ENCODE data around the gene HNRNPF. TPM values are rescaled to one million over a fixed set of nuclear protein-coding genes. Genes with fewer than 3 reads are reported as not detected.
"Not testable (repeated sequence)": the region's sequence is repeated elsewhere in the genome, so short reads cannot be mapped to it uniquely, and the experiment has no call there.

The HNRNPF gene
- total RNA-seq, 1 experiment from 2014 or later, result 333 TPM

DNA sequence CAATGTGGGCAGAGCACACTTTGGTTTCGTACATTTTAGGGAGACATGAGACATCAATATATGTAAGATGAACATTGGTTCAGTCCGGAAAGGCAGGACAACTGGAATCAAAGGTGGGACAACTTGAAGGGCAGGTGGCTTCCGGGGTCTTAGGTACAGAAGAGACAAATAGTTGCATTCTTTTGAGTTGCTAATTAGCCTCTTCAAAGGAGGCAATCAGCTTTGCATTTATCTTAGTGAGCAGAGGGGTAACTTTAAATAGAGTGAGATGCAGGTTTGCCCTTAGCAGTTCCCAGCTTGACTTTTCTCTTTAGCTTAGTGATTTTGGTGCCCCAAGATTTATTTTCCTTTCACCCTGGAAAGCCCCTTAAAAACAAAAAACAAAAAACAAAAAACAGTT, 49.2 kb upstream of the HNRNPF start:
- RAD21 ChIA-PET (ENCODE audit: low non-redundant PET in 1 of 2, low total read pairs in 2 of 2, uncharacterized antibody in 2 of 2, unreplicated experiment in 2 of 2), result no interaction called here
- no peak for DNase-seq (ENCODE audit: low read depth, low spot score)

DNA sequence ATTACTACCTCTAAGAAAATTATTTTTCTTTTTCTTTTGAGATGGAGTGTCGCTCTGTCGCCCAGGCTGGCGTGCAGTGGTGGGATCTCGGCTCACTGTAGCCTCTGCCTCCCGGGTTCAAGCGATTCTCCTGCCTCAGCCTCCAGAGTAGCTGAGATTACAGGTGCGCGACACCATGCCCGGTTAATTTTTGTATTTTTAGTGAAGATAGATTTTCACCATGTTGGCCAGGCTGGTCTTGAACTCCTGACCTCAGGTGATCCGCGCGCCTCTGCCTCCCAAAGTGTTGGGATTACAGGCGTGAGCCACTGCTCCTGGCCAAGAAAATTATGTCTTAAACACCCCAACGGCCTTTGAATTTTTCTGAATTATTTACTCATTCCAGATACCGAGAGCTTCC, 47.6 kb upstream of the HNRNPF start:
- Histone ChIP-seq H3K4me2 (ENCODE audit: low read length) (peak overlapping the region; percentile 66; the same call in 1 of the 2 replicates), H3K4me1 (ENCODE audit: control insufficient read depth in 1 of 2, insufficient read depth in 2 of 2, low read length in 2 of 2) (peaks cover 9 to 14% of the 10 kb centered on the region in 2 experiments), H3K4me3 (replicated peaks in 1 of 2; ENCODE audit: low read depth in 1 of 2, low read length in 2 of 2) (0 out of 4 replicates have a peak overlapping the region, but pooled peaks of 1 of the 2 experiments have one; percentile 69), H3K79me2 (ENCODE audit: insufficient read depth, low read length) (peaks cover 10% of the 10 kb centered on the region), H3K9ac (ENCODE audit: low read length) (peak overlapping the region; percentile 85; the same call in 1 of the 2 replicates), H3K27ac (ENCODE audit: low read depth, low read length) (peak overlapping the region; percentile 81; the same call in 1 of the 2 replicates)
- intact Hi-C loops (cut with micrococcal nuclease); DNase-seq (ENCODE audit: low read depth, low spot score); H3K9me2 ChIP-seq (ENCODE audit: insufficient read depth); H3K27me3 ChIP-seq (ENCODE audit: insufficient read depth, low read length); CTCF ChIA-PET; POLR2A ChIA-PET; RAD21 ChIA-PET (ENCODE audit: low non-redundant PET in 1 of 2, low total read pairs in 2 of 2, uncharacterized antibody in 2 of 2, unreplicated experiment in 2 of 2); H3K9me3 ChIP-seq (ENCODE audit: control insufficient read depth in 1 of 2, insufficient read depth in 1 of 2, low read depth in 1 of 2, low read length in 2 of 2); BruUV-seq (replicated peaks); ATAC-seq; H4K20me1 ChIP-seq (ENCODE audit: insufficient read depth); H3K36me3 ChIP-seq (ENCODE audit: control insufficient read depth in 1 of 2, insufficient read depth in 2 of 2, low read length in 2 of 2); H2AFZ ChIP-seq (ENCODE audit: low read depth, low read length, poor library complexity, severe bottlenecking): not testable (repeated sequence)

More for the DNA sequence above, 49.2 kb upstream of the HNRNPF start:
- no peaks in the 10 kb centered on the region for H3K9me3 ChIP-seq (ENCODE audit: control insufficient read depth in 1 of 2, insufficient read depth in 1 of 2, low read depth in 1 of 2, low read length in 2 of 2)
- no peaks in the 10 kb centered on the region for H3K27me3 ChIP-seq (ENCODE audit: insufficient read depth, low read length)
- no peak overlapping the region for H3K4me3 ChIP-seq (replicated peaks in 1 of 2; ENCODE audit: low read depth in 1 of 2, low read length in 2 of 2)
- H3K4me1 ChIP-seq (ENCODE audit: control insufficient read depth in 1 of 2, insufficient read depth in 2 of 2, low read length in 2 of 2), result peaks cover 9 to 14% of the 10 kb centered on the region in 2 experiments
- TF ChIP-seq ELF1 (IDR thresholded peaks at IDR 0.05; ENCODE audit: borderline replicate concordance, low read depth) (no peak), CBX3 (IDR thresholded peaks at IDR 0.05; ENCODE audit: low read depth) (no peak), POLR2A (IDR thresholded peaks at IDR 0.05; ENCODE audit: borderline replicate concordance, extremely low read depth, insufficient read depth, insufficient read length) (no peak), POLR2AphosphoS5 (IDR thresholded peaks at IDR 0.05; ENCODE audit: low read depth, low read length) (no peak)
- TF ChIP-seq, protein P1, sequence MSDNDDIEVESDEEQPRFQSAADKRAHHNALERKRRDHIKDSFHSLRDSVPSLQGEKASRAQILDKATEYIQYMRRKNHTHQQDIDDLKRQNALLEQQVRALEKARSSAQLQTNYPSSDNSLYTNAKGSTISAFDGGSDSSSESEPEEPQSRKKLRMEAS (IDR thresholded peaks at IDR 0.05), result no peak
- TF ChIP-seq, protein P2, sequence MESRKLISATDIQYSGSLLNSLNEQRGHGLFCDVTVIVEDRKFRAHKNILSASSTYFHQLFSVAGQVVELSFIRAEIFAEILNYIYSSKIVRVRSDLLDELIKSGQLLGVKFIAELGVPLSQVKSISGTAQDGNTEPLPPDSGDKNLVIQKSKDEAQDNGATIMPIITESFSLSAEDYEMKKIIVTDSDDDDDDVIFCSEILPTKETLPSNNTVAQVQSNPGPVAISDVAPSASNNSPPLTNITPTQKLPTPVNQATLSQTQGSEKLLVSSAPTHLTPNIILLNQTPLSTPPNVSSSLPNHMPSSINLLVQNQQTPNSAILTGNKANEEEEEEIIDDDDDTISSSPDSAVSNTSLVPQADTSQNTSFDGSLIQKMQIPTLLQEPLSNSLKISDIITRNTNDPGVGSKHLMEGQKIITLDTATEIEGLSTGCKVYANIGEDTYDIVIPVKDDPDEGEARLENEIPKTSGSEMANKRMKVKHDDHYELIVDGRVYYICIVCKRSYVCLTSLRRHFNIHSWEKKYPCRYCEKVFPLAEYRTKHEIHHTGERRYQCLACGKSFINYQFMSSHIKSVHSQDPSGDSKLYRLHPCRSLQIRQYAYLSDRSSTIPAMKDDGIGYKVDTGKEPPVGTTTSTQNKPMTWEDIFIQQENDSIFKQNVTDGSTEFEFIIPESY (IDR thresholded peaks at IDR 0.05; ENCODE audit: extremely low read depth, insufficient replicate concordance, low read length), result no peak
- TF ChIP-seq, protein P3, sequence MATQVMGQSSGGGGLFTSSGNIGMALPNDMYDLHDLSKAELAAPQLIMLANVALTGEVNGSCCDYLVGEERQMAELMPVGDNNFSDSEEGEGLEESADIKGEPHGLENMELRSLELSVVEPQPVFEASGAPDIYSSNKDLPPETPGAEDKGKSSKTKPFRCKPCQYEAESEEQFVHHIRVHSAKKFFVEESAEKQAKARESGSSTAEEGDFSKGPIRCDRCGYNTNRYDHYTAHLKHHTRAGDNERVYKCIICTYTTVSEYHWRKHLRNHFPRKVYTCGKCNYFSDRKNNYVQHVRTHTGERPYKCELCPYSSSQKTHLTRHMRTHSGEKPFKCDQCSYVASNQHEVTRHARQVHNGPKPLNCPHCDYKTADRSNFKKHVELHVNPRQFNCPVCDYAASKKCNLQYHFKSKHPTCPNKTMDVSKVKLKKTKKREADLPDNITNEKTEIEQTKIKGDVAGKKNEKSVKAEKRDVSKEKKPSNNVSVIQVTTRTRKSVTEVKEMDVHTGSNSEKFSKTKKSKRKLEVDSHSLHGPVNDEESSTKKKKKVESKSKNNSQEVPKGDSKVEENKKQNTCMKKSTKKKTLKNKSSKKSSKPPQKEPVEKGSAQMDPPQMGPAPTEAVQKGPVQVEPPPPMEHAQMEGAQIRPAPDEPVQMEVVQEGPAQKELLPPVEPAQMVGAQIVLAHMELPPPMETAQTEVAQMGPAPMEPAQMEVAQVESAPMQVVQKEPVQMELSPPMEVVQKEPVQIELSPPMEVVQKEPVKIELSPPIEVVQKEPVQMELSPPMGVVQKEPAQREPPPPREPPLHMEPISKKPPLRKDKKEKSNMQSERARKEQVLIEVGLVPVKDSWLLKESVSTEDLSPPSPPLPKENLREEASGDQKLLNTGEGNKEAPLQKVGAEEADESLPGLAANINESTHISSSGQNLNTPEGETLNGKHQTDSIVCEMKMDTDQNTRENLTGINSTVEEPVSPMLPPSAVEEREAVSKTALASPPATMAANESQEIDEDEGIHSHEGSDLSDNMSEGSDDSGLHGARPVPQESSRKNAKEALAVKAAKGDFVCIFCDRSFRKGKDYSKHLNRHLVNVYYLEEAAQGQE (IDR thresholded peaks at IDR 0.05; ENCODE audit: low read depth), result no peak
- ChIA-PET POLR2A (no interaction called here), CTCF (no interaction called here)
- H4K20me1 ChIP-seq (ENCODE audit: insufficient read depth), result no peaks in the 10 kb centered on the region
- H3K9ac ChIP-seq (ENCODE audit: low read length), result no peak overlapping the region
- H3K9me2 ChIP-seq (ENCODE audit: insufficient read depth), result no peaks in the 10 kb centered on the region
- no peak overlapping the region for H2AFZ ChIP-seq (ENCODE audit: low read depth, low read length, poor library complexity, severe bottlenecking)
- no peaks in the 10 kb centered on the region for H3K36me3 ChIP-seq (ENCODE audit: control insufficient read depth in 1 of 2, insufficient read depth in 2 of 2, low read length in 2 of 2)
- H3K79me2 ChIP-seq (ENCODE audit: insufficient read depth, low read length), result peaks cover 10% of the 10 kb centered on the region
- intact Hi-C loops (cut with micrococcal nuclease), result no loop called here
- no peak overlapping the region for H3K4me2 ChIP-seq (ENCODE audit: low read length)
- ATAC-seq, result no peak
- no peak overlapping the region for H3K27ac ChIP-seq (ENCODE audit: low read depth, low read length)
- BruUV-seq (replicated peaks), result no TSS peak

DNA sequence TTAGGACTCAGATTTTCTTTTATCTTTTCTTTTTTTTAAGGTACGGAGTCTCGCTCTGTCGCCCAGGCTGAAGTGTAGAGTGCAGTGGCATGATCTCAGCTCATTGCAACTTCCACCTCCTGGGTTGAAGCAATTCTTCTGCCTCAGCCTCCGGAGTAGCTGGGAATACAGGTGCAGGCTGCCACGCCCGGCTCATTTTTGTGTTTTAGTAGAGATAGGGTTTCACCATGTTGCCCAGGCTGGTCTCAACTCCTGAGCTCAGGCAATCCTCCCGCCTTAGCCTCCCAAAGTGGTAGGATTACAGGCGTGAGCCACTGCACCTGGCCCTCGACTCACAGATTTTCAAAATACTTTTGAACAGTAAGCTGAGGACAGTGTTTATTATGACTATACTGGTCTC, 45.0 kb upstream of the HNRNPF start:
- H3K27me3 ChIP-seq (ENCODE audit: insufficient read depth, low read length); POLR2A ChIA-PET; ATAC-seq; H3K36me3 ChIP-seq (ENCODE audit: control insufficient read depth in 1 of 2, insufficient read depth in 2 of 2, low read length in 2 of 2); RAD21 ChIA-PET (ENCODE audit: low non-redundant PET in 1 of 2, low total read pairs in 2 of 2, uncharacterized antibody in 2 of 2, unreplicated experiment in 2 of 2); BruUV-seq (replicated peaks); H2AFZ ChIP-seq (ENCODE audit: low read depth, low read length, poor library complexity, severe bottlenecking); DNase-seq (ENCODE audit: low read depth, low spot score); H3K9me2 ChIP-seq (ENCODE audit: insufficient read depth); H4K20me1 ChIP-seq (ENCODE audit: insufficient read depth); H3K9me3 ChIP-seq (ENCODE audit: control insufficient read depth in 1 of 2, insufficient read depth in 1 of 2, low read depth in 1 of 2, low read length in 2 of 2); intact Hi-C loops (cut with micrococcal nuclease): not testable (repeated sequence)
- Histone ChIP-seq H3K4me1 (ENCODE audit: control insufficient read depth in 1 of 2, insufficient read depth in 2 of 2, low read length in 2 of 2) (peaks cover 9 to 14% of the 10 kb centered on the region in 2 experiments), H3K9ac (ENCODE audit: low read length) (peak overlapping the region; percentile 85), H3K27ac (ENCODE audit: low read depth, low read length) (peak overlapping the region; percentile 81), H3K4me2 (ENCODE audit: low read length) (peak overlapping the region; percentile 66), H3K79me2 (ENCODE audit: insufficient read depth, low read length) (peaks cover 10% of the 10 kb centered on the region), H3K4me3 (replicated peaks in 1 of 2; ENCODE audit: low read depth in 1 of 2, low read length in 2 of 2) (peak overlapping the region; percentile 69 to 78)
- CTCF ChIA-PET, result interaction anchor here (1.3 kb wide), 1 partner anchor 46 kb away, joined by 3 read pairs; no protein-coding TSS in a partner anchor
